ENCODE data around the gene RPS6KA4.
"Not testable (repeated sequence)": the region's sequence is repeated elsewhere in the genome, so short reads cannot be mapped to it uniquely, and the experiment has no call there.

The RPS6KA4 gene

GRCh38 chr11:64315667-64316526, 43.1 kb upstream of the RPS6KA4 start:
- DNase-seq; H3K9me3 ChIP-seq (ENCODE audit: control extremely low read depth in 1 of 5, control insufficient read depth in 4 of 5, insufficient read depth in 2 of 5, low read depth in 1 of 5, low read length in 4 of 5); H3K27me3 ChIP-seq (replicated peaks in 2 of 5; ENCODE audit: control insufficient read depth in 4 of 5, insufficient read depth in 5 of 5, low read length in 4 of 5): not testable (repeated sequence)
- peak overlapping the region in 1 of 7 experiments; percentile 91 for H3K4me3 ChIP-seq (ENCODE audit: control insufficient read depth in 1 of 7, extremely low read depth in 1 of 7, insufficient read depth in 4 of 7, low read depth in 2 of 7, low read length in 6 of 7)
- POLR2A ChIA-PET, result interaction anchor here (2.1 kb wide), 1 partner anchor 44 kb away, joined by 6 read pairs; the partner anchor contains the start of gene RPS6KA4
- H3K27ac ChIP-seq (ENCODE audit: insufficient read depth in 1 of 2, low read depth in 1 of 2, low read length in 2 of 2, poor library complexity in 1 of 2, severe bottlenecking in 2 of 2), result peak overlapping the region in 1 of 2 experiments; percentile 95
- 91% methylated on average over 14 of the region's 25 CpGs for WGBS (ENCODE audit: insufficient coverage)
- peaks cover 13 to 51% (median 23%) of the 10 kb centered on the region in 4 experiments for H3K36me3 ChIP-seq (ENCODE audit: control insufficient read depth in 4 of 4, insufficient read depth in 4 of 4, low read length in 3 of 4)
- H3K4me1 ChIP-seq (ENCODE audit: control extremely low read depth in 1 of 4, control insufficient read depth in 4 of 4, insufficient read depth in 4 of 4, low read length in 3 of 4), result peaks cover 0 to 28% (median 27%) of the 10 kb centered on the region in 4 experiments
- CTCF ChIA-PET, result interaction anchor here (0.7 to 8.7 kb wide), 11 partner anchors 9 to 338 kb away, joined by 3 to 133 read pairs (median 4); partner anchors contain the start of genes BAD, FERMT3 and RPS6KA4

- Histone ChIP-seq H3K27me3 (replicated peaks in 2 of 5; ENCODE audit: control insufficient read depth in 4 of 5, insufficient read depth in 5 of 5, low read length in 4 of 5) (no peaks in the 10 kb centered on the region), H3K9me3 (ENCODE audit: control extremely low read depth in 1 of 5, control insufficient read depth in 4 of 5, insufficient read depth in 2 of 5, low read depth in 1 of 5, low read length in 4 of 5) (no peaks in the 10 kb centered on the region), H3K36me3 (ENCODE audit: control insufficient read depth in 4 of 4, insufficient read depth in 4 of 4, low read length in 3 of 4) (peaks cover 17 to 54% (median 25%) of the 10 kb centered on the region in 4 experiments), H3K27ac (ENCODE audit: insufficient read depth in 1 of 2, low read depth in 1 of 2, low read length in 2 of 2, poor library complexity in 1 of 2, severe bottlenecking in 2 of 2) (peak overlapping the region; percentile 87 to 95), H3K4me3 (ENCODE audit: control insufficient read depth in 1 of 7, extremely low read depth in 1 of 7, insufficient read depth in 4 of 7, low read depth in 2 of 7, low read length in 6 of 7) (peak overlapping the region; percentile 64 to 91 (median 86)), H3K4me1 (ENCODE audit: control extremely low read depth in 1 of 4, control insufficient read depth in 4 of 4, insufficient read depth in 4 of 4, low read length in 3 of 4) (peaks cover 0 to 28% (median 27%) of the 10 kb centered on the region in 4 experiments)
- 6% methylated on average over 29 of the region's 32 CpGs for WGBS (ENCODE audit: insufficient coverage)
- DNase-seq, result peak in 2 of 3 donors; percentile 48 to 65
- ChIA-PET POLR2A (interaction anchor here (0.9 to 2.3 kb wide), 9 partner anchors 12 to 109 kb away, joined by 3 to 18 read pairs (median 6); partner anchors contain the start of genes CCDC88B, ESRRA, FKBP2 and RPS6KA4), CTCF (interaction anchor here (0.7 to 8.7 kb wide), 18 partner anchors 9 to 337 kb away, joined by 3 to 133 read pairs (median 4); partner anchors contain the start of genes BAD, FERMT3 and RPS6KA4)
These were observed 42.2 kb upstream of the RPS6KA4 start for GRCh38 chr11:64316672-64317324.

- Histone ChIP-seq H3K36me3 (ENCODE audit: control insufficient read depth in 4 of 4, insufficient read depth in 4 of 4, low read length in 3 of 4) (peaks cover 19 to 57% (median 28%) of the 10 kb centered on the region in 4 experiments), H3K27me3 (replicated peaks in 2 of 5; ENCODE audit: control insufficient read depth in 4 of 5, insufficient read depth in 5 of 5, low read length in 4 of 5) (no peaks in the 10 kb centered on the region), H3K9me3 (ENCODE audit: control extremely low read depth in 1 of 5, control insufficient read depth in 4 of 5, insufficient read depth in 2 of 5, low read depth in 1 of 5, low read length in 4 of 5) (no peaks in the 10 kb centered on the region), H3K4me3 (ENCODE audit: control insufficient read depth in 1 of 7, extremely low read depth in 1 of 7, insufficient read depth in 4 of 7, low read depth in 2 of 7, low read length in 6 of 7) (peak within 1 kb of the TSS; percentile 64 to 91 (median 86)), H3K27ac (ENCODE audit: insufficient read depth in 1 of 2, low read depth in 1 of 2, low read length in 2 of 2, poor library complexity in 1 of 2, severe bottlenecking in 2 of 2) (peak within 1 kb of the TSS; percentile 87 to 95), H3K4me1 (ENCODE audit: control extremely low read depth in 1 of 4, control insufficient read depth in 4 of 4, insufficient read depth in 4 of 4, low read length in 3 of 4) (peaks cover 0 to 28% (median 27%) of the 10 kb centered on the region in 4 experiments)
- DNase-seq, result peak; percentile 97 to 98 (median 97)
- CTCF ChIA-PET, result interaction anchor here (0.6 to 8.7 kb wide), 26 partner anchors 10 to 726 kb away, joined by 3 to 133 read pairs (median 4); partner anchors contain the start of genes BAD, FERMT3 and RPS6KA4
- POLR2A ChIA-PET, result interaction anchor here (0.6 to 2.3 kb wide), 14 partner anchors 10 to 110 kb away, joined by 3 to 18 read pairs (median 5); partner anchors contain the start of genes CCDC88B, ESRRA, FKBP2 and RPS6KA4
- WGBS (ENCODE audit: insufficient coverage), result under 1% methylated on average over 39 of the region's 43 CpGs
These were observed 41.5 kb upstream of the RPS6KA4 start, which contains the start of gene TRMT112 for GRCh38 chr11:64317325-64317960. TSS of gene TRMT112 (minus strand) at chr11:64317559. CDS start at chr11:64317526, 33 bp downstream.

GRCh38 chr11:64317961-64318765, 40.8 kb upstream of the RPS6KA4 start, which contains the start of gene PRDX5:
TSS of gene PRDX5 (plus strand) at chr11:64318121. CDS start at chr11:64318216, 95 bp downstream.
- peak within 1 kb of the TSS; percentile 64 to 91 (median 86) for H3K4me3 ChIP-seq (ENCODE audit: control insufficient read depth in 1 of 7, extremely low read depth in 1 of 7, insufficient read depth in 4 of 7, low read depth in 2 of 7, low read length in 6 of 7)
- peaks cover 18 to 53% (median 31%) of the 10 kb centered on the region in 4 experiments for H3K36me3 ChIP-seq (ENCODE audit: control insufficient read depth in 4 of 4, insufficient read depth in 4 of 4, low read length in 3 of 4)
- H3K27me3 ChIP-seq (replicated peaks in 2 of 5; ENCODE audit: control insufficient read depth in 4 of 5, insufficient read depth in 5 of 5, low read length in 4 of 5), result no peaks in the 10 kb centered on the region
- ChIA-PET POLR2A (interaction anchor here (0.6 to 2.3 kb wide), 14 partner anchors 9 to 111 kb away, joined by 3 to 18 read pairs (median 5); partner anchors contain the start of genes CCDC88B, ESRRA, FKBP2 and RPS6KA4), CTCF (interaction anchor here (0.6 to 8.7 kb wide), 26 partner anchors 9 to 726 kb away, joined by 3 to 133 read pairs (median 4); partner anchors contain the start of genes BAD, FERMT3 and RPS6KA4)
- peak within 1 kb of the TSS; percentile 87 to 95 for H3K27ac ChIP-seq (ENCODE audit: insufficient read depth in 1 of 2, low read depth in 1 of 2, low read length in 2 of 2, poor library complexity in 1 of 2, severe bottlenecking in 2 of 2)
- peak; percentile 95 to 98 (median 98) for DNase-seq
- no peaks in the 10 kb centered on the region for H3K9me3 ChIP-seq (ENCODE audit: control extremely low read depth in 1 of 5, control insufficient read depth in 4 of 5, insufficient read depth in 2 of 5, low read depth in 1 of 5, low read length in 4 of 5)
- under 1% methylated on average over 53 of the region's 61 CpGs for WGBS (ENCODE audit: insufficient coverage)
- peaks cover 0 to 30% (median 27%) of the 10 kb centered on the region in 4 experiments for H3K4me1 ChIP-seq (ENCODE audit: control extremely low read depth in 1 of 4, control insufficient read depth in 4 of 4, insufficient read depth in 4 of 4, low read length in 3 of 4)

GRCh38 chr11:64318766-64319761, 39.9 kb upstream of the RPS6KA4 start:
- peak overlapping the region in 1 of 2 experiments; percentile 95 for H3K27ac ChIP-seq (ENCODE audit: insufficient read depth in 1 of 2, low read depth in 1 of 2, low read length in 2 of 2, poor library complexity in 1 of 2, severe bottlenecking in 2 of 2)
- peaks cover 0 to 39% (median 27%) of the 10 kb centered on the region in 4 experiments for H3K4me1 ChIP-seq (ENCODE audit: control extremely low read depth in 1 of 4, control insufficient read depth in 4 of 4, insufficient read depth in 4 of 4, low read length in 3 of 4)
- H3K4me3 ChIP-seq (ENCODE audit: control insufficient read depth in 1 of 7, extremely low read depth in 1 of 7, insufficient read depth in 4 of 7, low read depth in 2 of 7, low read length in 6 of 7), result peak overlapping the region; percentile 64 to 91 (median 86)
- DNase-seq, result no peak
- 40% methylated on average over 7 of the region's 19 CpGs for WGBS (ENCODE audit: insufficient coverage)
- POLR2A ChIA-PET, result interaction anchor here (1.7 to 2.3 kb wide), 2 partner anchors 11 to 13 kb away, joined by 5 to 18 read pairs; no protein-coding TSS in a partner anchor
- H3K9me3 ChIP-seq (ENCODE audit: control extremely low read depth in 1 of 5, control insufficient read depth in 4 of 5, insufficient read depth in 2 of 5, low read depth in 1 of 5, low read length in 4 of 5), result no peaks in the 10 kb centered on the region
- H3K36me3 ChIP-seq (ENCODE audit: control insufficient read depth in 4 of 4, insufficient read depth in 4 of 4, low read length in 3 of 4), result peaks cover 17 to 44% (median 30%) of the 10 kb centered on the region in 4 experiments
- no peaks in the 10 kb centered on the region for H3K27me3 ChIP-seq (replicated peaks in 2 of 5; ENCODE audit: control insufficient read depth in 4 of 5, insufficient read depth in 5 of 5, low read length in 4 of 5)
- CTCF ChIA-PET, result interaction anchor here (3.8 to 8.7 kb wide), 2 partner anchors 13 to 36 kb away, joined by 52 to 133 read pairs; no protein-coding TSS in a partner anchor

Data from common myeloid progenitor, CD34-positive (primary cell).